GM12878 (cell line): ENCODE data around the gene IL1RAPL1. TPM values are rescaled to one million over a fixed set of nuclear protein-coding genes. Genes with fewer than 3 reads are reported as not detected.

Experiments used
- BCL11A ChIP-seq: IDR thresholded peaks from 2 replicates; pipeline ENCODE4 v1.6.1; 2011; ENCODE audit warnings: low read depth, low read length
- CBFB ChIP-seq: IDR thresholded peaks from 2 replicates; pipeline ENCODE4 v1.6.1; 2016; ENCODE audit warnings: antibody characterized with exemption, low read depth
- EP300 ChIP-seq, 2 experiments: fragments of 150-350 bp in 1 of 2; IDR thresholded peaks; 2 replicates each; pipeline ENCODE4 v1.6.1; 2011 to 2012; ENCODE audit warnings: low read depth in 2 of 2, low read length in 2 of 2, borderline replicate concordance in 1 of 2, improper control_type of control experiment in 1 of 2, inconsistent platforms in 1 of 2; ENCODE audit not compliant: control insufficient read depth in 1 of 2
- NFXL1 ChIP-seq: fragments of 450-650 bp; IDR thresholded peaks from 2 replicates; pipeline ENCODE4 v1.6.1; 2017; ENCODE audit warnings: antibody characterized with exemption, mild to moderate bottlenecking, borderline replicate concordance
- NR2C2 ChIP-seq: IDR thresholded peaks from 2 replicates; pipeline ENCODE4 v1.6.1; 2011; ENCODE audit warnings: borderline replicate concordance, low read depth; ENCODE audit not compliant: control insufficient read depth, insufficient read length
- RB1 ChIP-seq: fragments of 450-650 bp; formaldehyde crosslinking; IDR thresholded peaks from 2 replicates; pipeline ENCODE4 v1.6.1; 2017; ENCODE audit warnings: mild to moderate bottlenecking, borderline replicate concordance
- ZBED1 ChIP-seq: IDR thresholded peaks from 2 replicates; pipeline ENCODE4 v1.6.1; 2016; ENCODE audit warnings: borderline replicate concordance
- polyA plus RNA-seq, 11 experiments: library from polyadenylated mRNA; depleted of rRNA in 4 of 11; unstranded in 6 of 11; stranded (reverse) in 5 of 11; fragments of >200 nt; fragmentation: Nextera tagmentation in 4 of 11; fragmentation: Illumina TruSeq in 1 of 11; extraction: Ambion mirVana in 4 of 11; extraction: Trizol in 1 of 11; gene quantifications; 1 replicate in 1 of 11; 2 replicates in 10 of 11; pipeline versions ENCODE4 v1.2.1 to v1.2.3, GENCODE V29; 2011 to 2016; ENCODE audit warnings: inconsistent platforms in 2 of 11, missing spikeins in 2 of 11, low read depth in 1 of 11
- total RNA-seq, 4 experiments: library from RNA; depleted of rRNA in 3 of 4; stranded (reverse); fragments of >200 nt in 3 of 4; fragmentation: Illumina TruSeq in 1 of 4; extraction: Trizol in 1 of 4; gene quantifications; 2 replicates each; pipeline versions ENCODE4 v1.2.1 to v1.2.3, GENCODE V29; 2013 to 2021
- TF ChIP-seq, protein P1 (sequence below): IDR thresholded peaks from 2 replicates; pipeline ENCODE4 v1.6.1; 2012; ENCODE audit warnings: low read depth, low read length, improper control_type of control experiment
- TF ChIP-seq, protein P2 (sequence below): IDR thresholded peaks from 2 replicates; pipeline ENCODE4 v1.6.1; 2012; ENCODE audit warnings: improper control_type of control experiment, low read depth, low read length; ENCODE audit not compliant: insufficient replicate concordance
- TF ChIP-seq, protein P3 (sequence below): IDR thresholded peaks from 2 replicates; pipeline ENCODE4 v1.6.1; 2011; ENCODE audit warnings: low read depth, mild to moderate bottlenecking, low read length, moderate library complexity, borderline replicate concordance; ENCODE audit errors: extremely low read depth
- TF ChIP-seq, protein P4 (sequence below): IDR thresholded peaks from 2 replicates; pipeline ENCODE4 v1.6.1; 2011; ENCODE audit warnings: borderline replicate concordance, low read depth, mild to moderate bottlenecking, moderate library complexity, mixed read lengths, low read length; ENCODE audit not compliant: insufficient read depth; ENCODE audit errors: extremely low read length
- TF ChIP-seq, protein P5 (sequence below): fragments of 450-650 bp; IDR thresholded peaks from 2 replicates; pipeline ENCODE4 v1.6.1; 2016; ENCODE audit warnings: mild to moderate bottlenecking, moderate library complexity, borderline replicate concordance
- TF ChIP-seq, protein P6 (sequence below): fragments of 450-650 bp; IDR thresholded peaks from 2 replicates; pipeline ENCODE4 v1.6.1; 2016; ENCODE audit warnings: mild to moderate bottlenecking

The IL1RAPL1 gene
- total and polyA plus RNA-seq, 10 of the 15 experiments (the other 5 are each of a cell fraction or from before 2014, with no cell fraction given): not detected

DNA sequence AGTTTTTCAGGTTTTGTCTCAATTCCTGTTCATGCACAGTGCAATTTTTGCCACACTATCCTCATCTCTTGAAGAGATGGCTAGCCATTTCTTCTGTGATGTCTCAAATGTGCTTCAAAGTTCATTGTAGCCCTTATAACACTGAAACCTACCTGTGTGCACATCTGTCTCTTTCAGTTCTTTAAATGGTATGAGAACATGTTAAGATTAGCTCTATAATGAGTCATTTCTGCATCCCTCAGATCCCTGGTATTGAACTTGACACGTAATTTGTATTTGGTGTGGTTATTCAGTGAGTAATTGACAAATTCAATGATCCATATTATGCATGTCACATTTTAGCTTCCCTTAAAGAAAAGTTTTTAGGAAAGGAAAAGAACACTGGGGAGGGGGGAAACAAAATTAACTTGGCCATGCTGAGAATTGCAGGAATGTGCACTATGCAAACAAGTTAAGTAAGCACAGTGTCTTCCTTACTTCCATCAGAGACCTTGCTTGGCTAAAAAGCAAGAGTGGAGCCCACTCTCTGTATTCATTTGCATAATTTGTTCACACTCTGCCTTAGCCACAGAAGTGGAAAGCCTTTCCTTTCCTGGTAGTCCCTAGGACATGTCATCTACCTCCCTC, 968.3 kb downstream of the IL1RAPL1 start (continued):
- TF ChIP-seq, protein P1, sequence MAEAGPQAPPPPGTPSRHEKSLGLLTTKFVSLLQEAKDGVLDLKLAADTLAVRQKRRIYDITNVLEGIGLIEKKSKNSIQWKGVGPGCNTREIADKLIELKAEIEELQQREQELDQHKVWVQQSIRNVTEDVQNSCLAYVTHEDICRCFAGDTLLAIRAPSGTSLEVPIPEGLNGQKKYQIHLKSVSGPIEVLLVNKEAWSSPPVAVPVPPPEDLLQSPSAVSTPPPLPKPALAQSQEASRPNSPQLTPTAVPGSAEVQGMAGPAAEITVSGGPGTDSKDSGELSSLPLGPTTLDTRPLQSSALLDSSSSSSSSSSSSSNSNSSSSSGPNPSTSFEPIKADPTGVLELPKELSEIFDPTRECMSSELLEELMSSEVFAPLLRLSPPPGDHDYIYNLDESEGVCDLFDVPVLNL: no peak
- no peak for TF ChIP-seq NR2C2
- peak; percentile 100 for TF ChIP-seq BCL11A
- no peak for TF ChIP-seq RB1
- TF ChIP-seq, protein P2, sequence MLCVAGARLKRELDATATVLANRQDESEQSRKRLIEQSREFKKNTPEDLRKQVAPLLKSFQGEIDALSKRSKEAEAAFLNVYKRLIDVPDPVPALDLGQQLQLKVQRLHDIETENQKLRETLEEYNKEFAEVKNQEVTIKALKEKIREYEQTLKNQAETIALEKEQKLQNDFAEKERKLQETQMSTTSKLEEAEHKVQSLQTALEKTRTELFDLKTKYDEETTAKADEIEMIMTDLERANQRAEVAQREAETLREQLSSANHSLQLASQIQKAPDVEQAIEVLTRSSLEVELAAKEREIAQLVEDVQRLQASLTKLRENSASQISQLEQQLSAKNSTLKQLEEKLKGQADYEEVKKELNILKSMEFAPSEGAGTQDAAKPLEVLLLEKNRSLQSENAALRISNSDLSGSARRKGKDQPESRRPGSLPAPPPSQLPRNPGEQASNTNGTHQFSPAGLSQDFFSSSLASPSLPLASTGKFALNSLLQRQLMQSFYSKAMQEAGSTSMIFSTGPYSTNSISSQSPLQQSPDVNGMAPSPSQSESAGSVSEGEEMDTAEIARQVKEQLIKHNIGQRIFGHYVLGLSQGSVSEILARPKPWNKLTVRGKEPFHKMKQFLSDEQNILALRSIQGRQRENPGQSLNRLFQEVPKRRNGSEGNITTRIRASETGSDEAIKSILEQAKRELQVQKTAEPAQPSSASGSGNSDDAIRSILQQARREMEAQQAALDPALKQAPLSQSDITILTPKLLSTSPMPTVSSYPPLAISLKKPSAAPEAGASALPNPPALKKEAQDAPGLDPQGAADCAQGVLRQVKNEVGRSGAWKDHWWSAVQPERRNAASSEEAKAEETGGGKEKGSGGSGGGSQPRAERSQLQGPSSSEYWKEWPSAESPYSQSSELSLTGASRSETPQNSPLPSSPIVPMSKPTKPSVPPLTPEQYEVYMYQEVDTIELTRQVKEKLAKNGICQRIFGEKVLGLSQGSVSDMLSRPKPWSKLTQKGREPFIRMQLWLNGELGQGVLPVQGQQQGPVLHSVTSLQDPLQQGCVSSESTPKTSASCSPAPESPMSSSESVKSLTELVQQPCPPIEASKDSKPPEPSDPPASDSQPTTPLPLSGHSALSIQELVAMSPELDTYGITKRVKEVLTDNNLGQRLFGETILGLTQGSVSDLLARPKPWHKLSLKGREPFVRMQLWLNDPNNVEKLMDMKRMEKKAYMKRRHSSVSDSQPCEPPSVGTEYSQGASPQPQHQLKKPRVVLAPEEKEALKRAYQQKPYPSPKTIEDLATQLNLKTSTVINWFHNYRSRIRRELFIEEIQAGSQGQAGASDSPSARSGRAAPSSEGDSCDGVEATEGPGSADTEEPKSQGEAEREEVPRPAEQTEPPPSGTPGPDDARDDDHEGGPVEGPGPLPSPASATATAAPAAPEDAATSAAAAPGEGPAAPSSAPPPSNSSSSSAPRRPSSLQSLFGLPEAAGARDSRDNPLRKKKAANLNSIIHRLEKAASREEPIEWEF: peak; percentile 79
- TF ChIP-seq CBFB: peak; percentile 94
- TF ChIP-seq, protein P3, sequence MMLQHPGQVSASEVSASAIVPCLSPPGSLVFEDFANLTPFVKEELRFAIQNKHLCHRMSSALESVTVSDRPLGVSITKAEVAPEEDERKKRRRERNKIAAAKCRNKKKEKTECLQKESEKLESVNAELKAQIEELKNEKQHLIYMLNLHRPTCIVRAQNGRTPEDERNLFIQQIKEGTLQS: no peak
- TF ChIP-seq, protein P4, sequence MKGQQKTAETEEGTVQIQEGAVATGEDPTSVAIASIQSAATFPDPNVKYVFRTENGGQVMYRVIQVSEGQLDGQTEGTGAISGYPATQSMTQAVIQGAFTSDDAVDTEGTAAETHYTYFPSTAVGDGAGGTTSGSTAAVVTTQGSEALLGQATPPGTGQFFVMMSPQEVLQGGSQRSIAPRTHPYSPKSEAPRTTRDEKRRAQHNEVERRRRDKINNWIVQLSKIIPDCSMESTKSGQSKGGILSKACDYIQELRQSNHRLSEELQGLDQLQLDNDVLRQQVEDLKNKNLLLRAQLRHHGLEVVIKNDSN: no peak
- peak; percentile 98 for TF ChIP-seq ZBED1
- no peak for TF ChIP-seq NFXL1
- TF ChIP-seq, protein P5, sequence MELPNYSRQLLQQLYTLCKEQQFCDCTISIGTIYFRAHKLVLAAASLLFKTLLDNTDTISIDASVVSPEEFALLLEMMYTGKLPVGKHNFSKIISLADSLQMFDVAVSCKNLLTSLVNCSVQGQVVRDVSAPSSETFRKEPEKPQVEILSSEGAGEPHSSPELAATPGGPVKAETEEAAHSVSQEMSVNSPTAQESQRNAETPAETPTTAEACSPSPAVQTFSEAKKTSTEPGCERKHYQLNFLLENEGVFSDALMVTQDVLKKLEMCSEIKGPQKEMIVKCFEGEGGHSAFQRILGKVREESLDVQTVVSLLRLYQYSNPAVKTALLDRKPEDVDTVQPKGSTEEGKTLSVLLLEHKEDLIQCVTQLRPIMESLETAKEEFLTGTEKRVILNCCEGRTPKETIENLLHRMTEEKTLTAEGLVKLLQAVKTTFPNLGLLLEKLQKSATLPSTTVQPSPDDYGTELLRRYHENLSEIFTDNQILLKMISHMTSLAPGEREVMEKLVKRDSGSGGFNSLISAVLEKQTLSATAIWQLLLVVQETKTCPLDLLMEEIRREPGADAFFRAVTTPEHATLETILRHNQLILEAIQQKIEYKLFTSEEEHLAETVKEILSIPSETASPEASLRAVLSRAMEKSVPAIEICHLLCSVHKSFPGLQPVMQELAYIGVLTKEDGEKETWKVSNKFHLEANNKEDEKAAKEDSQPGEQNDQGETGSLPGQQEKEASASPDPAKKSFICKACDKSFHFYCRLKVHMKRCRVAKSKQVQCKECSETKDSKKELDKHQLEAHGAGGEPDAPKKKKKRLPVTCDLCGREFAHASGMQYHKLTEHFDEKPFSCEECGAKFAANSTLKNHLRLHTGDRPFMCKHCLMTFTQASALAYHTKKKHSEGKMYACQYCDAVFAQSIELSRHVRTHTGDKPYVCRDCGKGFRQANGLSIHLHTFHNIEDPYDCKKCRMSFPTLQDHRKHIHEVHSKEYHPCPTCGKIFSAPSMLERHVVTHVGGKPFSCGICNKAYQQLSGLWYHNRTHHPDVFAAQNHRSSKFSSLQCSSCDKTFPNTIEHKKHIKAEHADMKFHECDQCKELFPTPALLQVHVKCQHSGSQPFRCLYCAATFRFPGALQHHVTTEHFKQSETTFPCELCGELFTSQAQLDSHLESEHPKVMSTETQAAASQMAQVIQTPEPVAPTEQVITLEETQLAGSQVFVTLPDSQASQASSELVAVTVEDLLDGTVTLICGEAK: no peak
- TF ChIP-seq, protein P6, sequence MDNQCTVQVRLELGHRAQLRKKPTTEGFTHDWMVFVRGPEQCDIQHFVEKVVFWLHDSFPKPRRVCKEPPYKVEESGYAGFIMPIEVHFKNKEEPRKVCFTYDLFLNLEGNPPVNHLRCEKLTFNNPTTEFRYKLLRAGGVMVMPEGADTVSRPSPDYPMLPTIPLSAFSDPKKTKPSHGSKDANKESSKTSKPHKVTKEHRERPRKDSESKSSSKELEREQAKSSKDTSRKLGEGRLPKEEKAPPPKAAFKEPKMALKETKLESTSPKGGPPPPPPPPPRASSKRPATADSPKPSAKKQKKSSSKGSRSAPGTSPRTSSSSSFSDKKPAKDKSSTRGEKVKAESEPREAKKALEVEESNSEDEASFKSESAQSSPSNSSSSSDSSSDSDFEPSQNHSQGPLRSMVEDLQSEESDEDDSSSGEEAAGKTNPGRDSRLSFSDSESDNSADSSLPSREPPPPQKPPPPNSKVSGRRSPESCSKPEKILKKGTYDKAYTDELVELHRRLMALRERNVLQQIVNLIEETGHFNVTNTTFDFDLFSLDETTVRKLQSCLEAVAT: peak; percentile 83
- peak; percentile 98 to 99 for TF ChIP-seq EP300 (IDR thresholded peaks at IDR 0.05; ENCODE audit: borderline replicate concordance in 1 of 2, control insufficient read depth in 1 of 2, low read depth in 2 of 2, low read length in 2 of 2)
